ENCODE results near the gene SPAG16.

- TF ChIP-seq CTCF (IDR thresholded peaks at IDR 0.05): no peak
- no peak for TF ChIP-seq POLR2AphosphoS5 (IDR thresholded peaks at IDR 0.05)
Measured at GRCh38 chr2:214311931-214312749, 1027.9 kb downstream of the SPAG16 start.

Data from transverse colon (tissue), 4 donors.